CD4-positive, alpha-beta T cell treated with Interleukin-21 for 1 hour (primary cell): ENCODE results near the gene TRPM4.
"Not testable (repeated sequence)": the region's sequence is repeated elsewhere in the genome, so short reads cannot be mapped to it uniquely, and the experiment has no call there.

ENCODE experiments used
- DNase-seq: peaks from one replicate; pipeline ENCODE4 v3.0.0-alpha.2; 2020

TRPM4 gene

DNA sequence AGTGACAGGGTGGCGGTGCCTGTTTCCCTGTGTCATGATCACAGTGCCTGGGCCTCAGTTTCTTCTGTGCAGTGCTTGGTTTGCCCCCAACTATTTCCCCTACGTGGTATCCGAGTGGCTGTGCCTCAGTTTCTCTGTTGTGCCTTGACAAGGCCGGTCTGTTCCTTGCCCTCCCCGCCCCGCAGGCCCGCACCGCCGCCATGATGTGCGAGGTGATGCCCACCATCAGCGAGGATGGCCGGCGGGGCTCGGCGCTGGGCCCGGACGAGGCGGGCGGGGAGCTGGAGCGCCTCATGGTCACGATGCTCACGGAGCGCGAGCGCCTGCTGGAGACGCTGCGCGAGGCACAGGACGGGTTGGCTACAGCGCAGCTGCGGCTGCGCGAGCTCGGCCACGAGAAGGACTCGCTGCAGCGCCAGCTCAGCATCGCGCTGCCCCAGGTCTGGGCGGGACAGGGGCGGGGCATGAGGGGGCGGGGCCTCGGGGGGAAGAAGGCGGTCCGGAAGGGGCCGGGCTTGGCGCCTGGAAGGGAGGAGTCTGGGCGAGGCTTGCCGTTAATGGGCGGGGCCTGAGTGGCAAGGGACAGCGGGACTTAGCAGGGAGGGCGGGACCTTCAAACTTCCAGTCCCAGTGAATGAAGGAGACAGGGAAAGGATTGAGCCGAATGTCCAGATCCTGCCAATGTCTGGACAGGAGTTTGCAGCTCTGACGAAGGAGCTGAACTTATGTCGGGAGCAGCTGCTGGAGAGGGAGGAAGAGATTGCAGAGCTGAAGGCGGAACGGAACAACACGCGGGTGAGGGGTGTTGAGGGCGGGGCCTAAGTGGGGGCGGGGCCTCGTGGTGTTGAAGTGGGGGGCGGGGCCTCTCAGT lies 29.7 kb upstream of the TRPM4 start:
- DNase-seq: peak; percentile 96

DNA sequence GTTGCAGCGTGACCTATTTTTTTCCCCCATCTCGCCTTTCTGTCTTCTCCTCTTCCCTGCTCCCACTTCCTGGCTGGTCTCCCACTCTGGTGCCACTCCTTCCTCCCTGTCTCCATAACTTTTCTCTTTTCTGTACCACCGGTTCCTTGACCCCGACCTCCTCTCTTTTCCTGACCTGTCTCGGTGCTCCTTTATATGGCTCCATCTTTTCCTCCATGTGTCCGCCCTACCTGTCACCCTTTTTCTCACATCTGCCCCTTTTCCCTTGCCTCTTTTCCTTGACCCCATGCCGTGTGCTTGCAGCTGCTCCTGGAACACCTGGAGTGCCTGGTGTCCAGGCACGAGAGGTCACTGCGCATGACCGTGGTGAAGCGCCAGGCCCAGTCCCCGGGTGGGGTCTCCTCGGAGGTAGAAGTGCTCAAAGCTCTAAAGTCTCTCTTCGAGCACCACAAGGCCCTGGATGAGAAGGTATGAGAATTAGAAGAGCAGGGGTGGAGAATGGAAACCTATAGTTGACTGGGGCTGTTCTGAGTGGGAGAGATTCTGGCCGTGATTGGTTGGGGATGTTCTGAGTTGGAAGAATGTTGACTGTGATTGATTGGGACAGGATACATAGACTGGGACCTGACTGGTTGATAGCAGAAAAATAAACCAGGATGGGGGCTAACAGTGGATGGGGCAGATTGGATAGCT lies 28.9 kb upstream of the TRPM4 start:
- no peak for DNase-seq

GRCh38 chr19:49129238-49129583 lies 28.4 kb upstream of the TRPM4 start:
- no peak for DNase-seq

DNA sequence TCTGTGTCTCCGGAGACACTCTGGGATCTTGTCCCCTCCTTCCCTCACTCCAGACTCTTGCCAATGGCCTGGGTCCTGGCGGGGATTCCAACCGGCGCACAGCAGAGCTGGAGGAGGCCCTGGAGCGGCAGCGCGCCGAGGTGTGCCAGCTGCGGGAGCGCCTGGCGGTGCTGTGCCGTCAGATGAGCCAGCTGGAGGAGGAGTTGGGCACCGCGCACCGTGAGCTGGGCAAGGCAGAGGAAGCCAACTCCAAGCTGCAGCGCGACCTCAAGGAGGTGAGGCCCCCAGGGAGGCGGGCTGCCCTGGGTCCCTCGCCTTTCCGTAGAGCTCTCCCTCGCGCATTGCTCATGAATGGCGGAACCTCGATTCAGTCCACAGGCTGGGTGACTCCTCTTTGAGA lies 27.3 kb upstream of the TRPM4 start:
- no peak for DNase-seq

- DNase-seq: peak; percentile 51
Observed at GRCh38 chr19:49132974-49133609, 24.5 kb upstream of the TRPM4 start.

DNA sequence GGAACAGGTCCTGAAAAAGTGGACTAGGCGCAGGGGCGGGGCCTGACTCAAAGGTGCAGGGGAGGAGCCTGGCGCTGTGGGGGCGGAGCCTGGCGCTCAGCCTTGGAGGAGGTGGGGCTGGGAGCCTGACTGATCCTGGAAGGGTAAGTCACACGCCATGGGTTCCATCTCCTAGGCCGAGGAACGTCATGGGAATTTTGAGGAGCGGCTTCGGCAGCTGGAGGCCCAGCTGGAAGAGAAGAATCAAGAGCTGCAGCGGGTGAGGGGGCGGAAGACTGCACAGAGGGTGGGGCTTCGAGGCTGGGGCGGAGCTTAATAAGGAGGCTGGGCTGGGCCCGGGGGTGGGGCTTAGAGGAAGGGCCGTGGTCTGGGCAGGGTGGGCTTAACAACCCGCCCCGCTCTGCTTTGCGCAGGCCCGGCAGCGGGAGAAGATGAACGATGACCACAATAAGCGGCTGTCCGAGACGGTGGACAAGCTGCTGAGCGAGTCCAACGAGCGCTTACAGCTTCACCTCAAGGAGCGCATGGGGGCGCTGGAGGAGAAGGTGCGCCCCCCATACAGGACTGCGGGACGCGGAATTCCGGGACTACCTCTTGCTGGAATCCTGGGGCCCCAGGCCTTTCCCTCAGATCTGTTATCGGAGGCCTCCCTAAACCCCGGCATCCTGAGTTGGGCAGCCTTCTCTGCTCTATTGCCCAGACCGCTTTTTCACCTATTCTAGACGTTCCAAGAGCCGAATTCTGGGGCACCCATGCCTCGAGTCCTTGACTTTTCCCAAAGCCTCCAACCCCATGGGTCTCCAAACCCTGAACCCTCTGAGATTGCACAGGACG lies 23.8 kb upstream of the TRPM4 start:
- DNase-seq: peak; percentile 55

DNA sequence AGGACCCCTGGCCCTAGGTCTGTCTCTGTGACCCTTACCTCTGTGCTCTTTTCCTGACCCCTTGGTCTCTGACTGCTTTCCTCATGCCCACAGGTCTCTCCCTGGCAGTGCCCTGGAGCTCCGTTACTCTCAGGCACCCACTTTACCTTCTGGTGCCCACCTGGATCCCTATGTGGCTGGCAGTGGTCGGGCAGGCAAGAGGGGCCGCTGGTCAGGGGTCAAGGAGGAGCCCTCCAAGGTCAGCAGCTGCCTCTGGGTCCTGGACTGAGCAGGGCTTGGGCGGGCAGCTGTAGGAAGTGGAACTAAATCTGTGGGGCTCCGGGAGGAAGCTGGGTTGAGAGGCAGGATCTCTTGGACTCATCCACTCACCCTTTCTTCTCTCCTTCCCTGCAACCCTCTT lies 21.9 kb upstream of the TRPM4 start:
- DNase-seq: no peak

DNA sequence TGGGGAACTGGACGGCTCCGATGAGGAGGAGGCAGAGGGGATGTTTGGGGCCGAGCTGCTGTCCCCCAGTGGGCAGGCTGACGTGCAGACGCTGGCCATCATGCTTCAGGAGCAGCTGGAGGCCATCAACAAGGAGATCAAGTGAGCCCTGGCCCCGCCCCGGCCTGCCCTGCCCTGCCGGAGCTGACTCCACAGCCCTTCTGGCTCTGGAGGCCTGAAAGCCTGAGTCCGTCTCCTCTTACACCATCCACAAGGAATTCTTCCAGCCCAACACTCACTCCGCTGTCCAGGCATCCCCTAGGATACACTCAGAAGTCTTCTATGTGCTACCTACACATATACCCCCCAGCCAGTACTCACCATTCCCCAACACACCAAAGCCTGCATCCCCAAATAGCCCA lies 20.8 kb upstream of the TRPM4 start:
- no peak for DNase-seq

GRCh38 chr19:49140951-49141350 lies 16.6 kb upstream of the TRPM4 start:
- no peak for DNase-seq

DNA sequence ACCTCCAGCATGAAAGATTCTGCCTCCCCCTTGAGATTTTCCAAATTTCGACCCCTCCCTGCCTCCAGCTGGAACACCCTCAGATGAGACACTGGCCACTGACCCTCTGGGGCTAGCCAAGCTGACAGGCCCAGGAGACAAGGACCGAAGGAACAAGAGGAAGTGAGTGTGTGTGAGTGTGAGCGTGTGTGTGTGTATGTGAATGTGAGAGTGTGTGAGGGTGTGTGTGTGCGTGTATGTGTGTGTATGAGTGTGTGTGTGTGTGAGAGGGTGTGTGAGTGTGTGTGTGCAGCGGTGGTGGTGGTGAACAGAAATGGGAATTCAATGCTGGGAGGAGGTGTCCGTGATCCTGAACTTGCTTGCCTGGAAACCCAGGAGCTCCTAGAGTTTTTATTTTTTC lies 16.2 kb upstream of the TRPM4 start:
- DNase-seq: no peak

DNA sequence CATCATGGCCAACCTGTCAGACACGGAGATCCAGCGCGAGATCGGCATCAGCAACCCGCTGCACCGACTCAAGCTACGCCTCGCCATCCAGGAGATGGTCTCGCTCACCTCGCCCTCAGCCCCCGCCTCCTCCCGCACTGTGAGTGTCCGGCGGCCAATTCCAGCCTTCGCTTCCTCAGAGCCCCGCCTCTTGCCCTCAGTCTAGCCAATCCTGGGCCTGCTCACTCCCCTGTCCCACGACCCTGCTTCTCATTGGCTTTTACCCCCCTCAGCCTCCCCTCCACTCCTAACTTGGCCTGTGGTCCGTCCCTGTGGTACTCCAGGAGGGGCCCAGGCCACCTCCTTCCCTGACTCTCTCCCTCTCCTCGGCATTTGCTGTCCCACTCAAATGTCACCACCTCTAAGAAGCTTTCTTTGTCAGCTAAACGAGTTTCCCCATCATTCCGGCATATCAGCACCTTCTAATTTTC lies 14.7 kb upstream of the TRPM4 start:
- DNase-seq: peak; percentile 66

DNA sequence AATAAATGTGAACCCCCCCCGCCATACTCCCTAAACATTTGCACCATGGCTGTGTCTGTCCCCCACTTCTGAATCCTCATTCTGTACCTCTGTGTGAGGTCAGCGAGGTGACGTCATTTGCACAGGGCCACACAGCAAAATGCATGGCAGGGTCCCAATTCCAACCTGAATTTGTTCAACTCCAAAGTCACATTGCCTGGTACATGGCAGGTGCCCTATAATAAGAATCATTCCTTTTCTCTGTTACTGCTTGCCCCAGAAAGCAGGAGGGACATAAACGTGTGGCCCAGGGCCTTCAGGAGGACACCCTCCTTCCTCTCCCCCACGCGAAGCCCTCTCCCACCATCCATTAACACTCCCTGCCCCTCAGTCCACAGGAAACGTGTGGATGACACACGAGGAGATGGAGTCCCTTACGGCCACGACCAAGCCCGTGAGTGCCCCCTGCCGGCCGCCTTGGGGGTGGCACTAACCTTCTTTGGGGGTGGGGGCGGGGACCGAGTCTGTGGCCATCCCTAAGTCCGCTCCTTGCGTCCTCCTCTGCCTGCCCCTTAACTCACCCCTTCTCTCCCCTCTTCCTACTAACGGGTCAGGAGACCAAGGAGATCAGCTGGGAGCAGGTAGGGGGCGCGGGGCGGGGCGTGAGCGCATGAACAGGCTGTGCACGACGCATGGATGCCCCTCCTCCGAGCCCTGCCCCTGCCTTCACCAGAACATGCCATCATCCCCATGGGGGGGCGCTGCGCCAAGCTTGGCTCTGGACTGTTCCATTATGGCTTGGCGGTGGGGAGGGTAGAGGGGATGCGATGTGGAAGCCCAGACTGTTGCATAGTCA lies 11.8 kb upstream of the TRPM4 start:
- peak; percentile 76 for DNase-seq

- not testable (repeated sequence) for DNase-seq
Observed at GRCh38 chr19:49146408-49146770, 11.2 kb upstream of the TRPM4 start.

DNA sequence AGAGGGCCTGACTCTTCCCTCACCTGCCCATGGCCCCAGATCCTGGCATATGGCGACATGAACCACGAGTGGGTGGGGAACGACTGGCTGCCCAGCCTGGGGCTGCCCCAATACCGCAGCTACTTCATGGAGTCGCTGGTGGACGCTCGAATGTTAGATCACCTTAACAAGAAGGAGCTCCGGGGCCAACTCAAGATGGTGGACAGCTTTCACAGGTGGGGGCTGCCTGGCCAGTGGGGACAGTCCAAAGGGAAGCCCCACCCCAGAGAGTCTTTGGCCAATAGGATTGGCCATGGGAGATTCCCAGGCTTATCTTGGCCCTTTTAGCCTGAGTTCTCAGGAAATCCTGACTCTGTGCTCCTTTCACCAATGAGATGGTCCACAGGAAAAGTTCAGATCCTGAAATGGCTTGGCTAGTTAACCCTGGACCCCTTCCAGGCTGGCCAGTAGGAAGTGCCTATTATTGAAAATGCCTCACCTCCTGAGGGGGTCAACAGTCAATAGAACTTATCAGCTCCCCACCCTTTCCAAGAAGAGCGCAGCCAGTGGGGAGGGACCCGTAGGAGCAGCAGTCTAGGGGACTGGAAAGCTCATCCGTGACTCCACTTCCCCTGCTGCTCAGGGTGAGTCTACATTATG lies 9.4 kb upstream of the TRPM4 start:
- DNase-seq: no peak

DNA sequence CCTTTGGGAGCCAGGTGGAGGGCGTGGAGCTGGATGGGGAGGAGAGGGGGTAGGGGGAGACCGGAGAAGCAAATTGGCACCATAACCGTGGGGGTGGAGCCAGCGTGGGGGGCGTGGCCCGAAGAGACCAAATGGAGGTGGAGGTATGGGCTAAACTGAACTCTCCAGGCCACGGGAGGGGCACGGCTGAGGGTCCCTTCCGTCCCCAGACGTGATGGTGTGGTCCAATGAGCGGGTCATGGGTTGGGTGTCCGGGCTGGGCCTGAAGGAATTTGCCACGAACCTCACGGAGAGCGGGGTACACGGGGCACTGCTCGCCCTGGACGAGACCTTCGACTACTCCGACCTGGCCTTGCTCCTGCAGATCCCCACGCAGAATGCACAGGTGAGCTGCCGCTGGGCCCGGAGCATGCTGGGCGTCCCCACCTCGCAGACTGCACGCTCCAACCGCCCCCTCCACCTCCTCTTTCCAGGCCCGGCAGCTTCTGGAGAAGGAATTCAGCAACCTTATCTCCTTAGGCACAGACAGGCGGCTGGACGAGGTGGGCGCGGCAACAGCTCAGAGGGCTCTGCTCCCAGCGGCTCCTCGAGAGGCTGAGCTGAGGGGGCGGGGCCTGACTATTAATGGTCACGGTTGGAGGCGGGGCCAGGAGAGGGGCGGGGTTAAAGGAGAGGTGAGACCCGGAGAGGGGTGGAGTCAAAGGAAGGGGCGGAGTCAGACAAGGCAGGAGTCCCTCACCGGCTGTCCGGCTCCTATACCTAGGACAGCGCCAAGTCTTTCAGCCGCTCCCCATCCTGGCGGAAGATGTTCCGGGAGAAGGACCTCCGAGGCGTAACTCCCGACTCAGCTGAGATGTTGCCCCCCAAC lies 8.6 kb upstream of the TRPM4 start:
- DNase-seq: peak; percentile 86

- peak; percentile 8 for DNase-seq
Observed at GRCh38 chr19:49149652-49150105, 7.9 kb upstream of the TRPM4 start.

GRCh38 chr19:49150106-49150943 lies 7.3 kb upstream of the TRPM4 start:
- DNase-seq: peak; percentile 54

DNA sequence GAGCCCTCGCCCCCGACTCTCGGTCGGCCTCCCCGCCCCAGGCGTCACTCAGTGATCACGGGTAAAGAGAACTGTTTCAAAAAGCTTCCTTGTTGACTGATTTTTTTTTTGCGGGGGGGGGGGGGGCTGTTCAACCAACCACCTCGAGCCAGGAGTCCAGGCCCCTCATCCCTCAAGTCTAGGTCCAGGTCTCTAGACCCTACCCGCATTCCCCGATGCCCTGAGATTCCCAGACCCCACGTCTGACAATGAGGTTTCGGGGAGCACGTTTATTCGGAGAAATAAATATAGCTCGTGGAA lies 6.7 kb upstream of the TRPM4 start:
- no peak for DNase-seq

DNA sequence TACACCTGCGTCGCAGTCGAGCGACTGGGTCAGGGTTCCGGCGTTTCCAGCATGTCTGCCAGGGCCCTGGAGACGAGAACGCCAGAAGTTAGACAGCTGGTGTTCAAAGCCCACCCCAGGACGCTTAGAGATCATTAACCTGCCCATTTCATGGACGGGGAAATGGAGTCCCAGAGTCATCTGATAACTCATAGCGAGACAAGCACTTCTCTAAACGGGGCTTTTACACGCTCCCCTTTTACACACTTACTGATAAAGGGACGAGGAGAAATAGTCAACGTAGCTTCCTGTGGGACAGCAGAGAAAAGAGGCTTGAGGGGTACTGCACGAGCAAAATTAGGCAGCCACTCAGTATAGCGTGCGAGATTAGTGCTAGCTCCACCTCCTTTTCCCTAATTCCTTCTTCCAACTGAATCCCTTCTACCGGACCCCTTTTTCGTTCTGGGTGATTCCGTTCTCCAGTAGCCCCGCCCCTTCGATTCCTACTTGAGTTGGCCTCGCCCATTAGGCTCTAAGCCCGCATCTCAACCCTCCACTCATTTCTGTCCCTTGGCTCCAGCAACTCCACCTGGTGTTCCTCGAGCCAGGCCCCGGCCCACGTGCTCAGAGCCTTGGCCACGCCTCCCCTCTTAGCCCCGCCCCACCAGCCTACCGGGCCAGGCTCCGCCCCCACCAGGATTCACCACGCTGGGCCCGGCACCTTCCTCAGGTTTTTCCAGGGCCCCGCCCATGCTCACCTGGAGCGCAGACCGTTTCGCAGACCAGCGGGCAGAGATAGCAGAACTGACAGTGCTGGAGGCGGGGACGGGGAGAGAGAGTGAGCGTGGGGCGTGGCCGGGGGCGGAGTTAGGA lies 6.1 kb upstream of the TRPM4 start:
- DNase-seq: peak; percentile 33
